ENCODE results near the gene CRK.

Gene CRK

GRCh38 chr17:1486802-1487695 is 31.0 kb upstream of the CRK start:
- DNase-seq (ENCODE audit: low read depth), result peak; percentile 75

DNA sequence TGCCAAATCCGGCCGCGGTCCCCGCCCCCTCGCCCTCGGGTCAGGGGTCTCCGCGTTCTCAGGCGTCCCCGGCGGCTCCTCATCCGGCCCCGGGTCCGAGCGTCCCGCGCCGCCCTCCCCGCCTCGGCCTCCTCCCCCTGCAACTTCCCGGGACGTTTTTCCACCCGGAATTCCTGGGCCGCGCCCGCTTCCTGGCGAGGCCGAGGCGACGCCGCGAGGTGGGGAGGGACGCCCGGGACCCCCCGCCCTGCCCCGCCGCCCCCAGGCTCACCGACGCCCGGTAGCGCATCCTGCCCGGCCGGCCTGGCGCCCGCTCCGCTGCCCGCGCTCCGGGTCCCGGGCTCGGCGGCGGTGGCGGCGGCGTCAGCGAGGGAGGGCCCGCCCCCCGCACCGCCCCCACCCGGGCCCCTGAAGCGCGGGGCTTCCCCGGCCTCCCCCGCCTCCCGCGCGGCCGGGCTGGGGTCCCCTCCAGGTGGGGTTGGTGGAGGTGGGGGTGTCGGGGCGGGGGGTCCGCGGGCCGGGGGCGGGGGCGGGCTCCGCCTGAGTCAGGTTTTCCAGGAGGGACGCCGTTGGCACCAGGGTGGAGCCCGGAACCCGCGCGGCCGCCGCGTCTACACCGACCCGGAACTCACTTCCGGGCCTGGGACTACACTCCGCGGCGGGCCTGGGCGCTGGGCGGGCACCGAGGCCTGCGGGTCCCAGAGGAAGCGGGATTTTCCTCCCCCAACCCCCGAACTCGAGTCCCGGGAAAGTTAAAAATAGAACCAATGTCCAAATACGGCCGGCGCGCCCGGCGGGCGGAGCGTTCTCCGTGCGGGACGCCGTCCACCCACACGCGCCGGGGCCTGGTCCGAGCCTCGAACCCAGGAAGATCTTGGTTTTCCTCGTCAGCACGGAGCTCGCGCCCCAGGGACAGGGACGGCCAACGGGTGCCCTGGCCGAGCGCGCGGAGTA is 29.7 kb upstream of the CRK start:
- peak; percentile 74 for DNase-seq (ENCODE audit: low read depth)

- DNase-seq (ENCODE audit: low read depth), result peak; percentile 50
Measured at GRCh38 chr17:1484676-1485422, 28.8 kb upstream of the CRK start.

GRCh38 chr17:1484060-1484535 is 28.1 kb upstream of the CRK start:
- DNase-seq (ENCODE audit: low read depth), result no peak

DNA sequence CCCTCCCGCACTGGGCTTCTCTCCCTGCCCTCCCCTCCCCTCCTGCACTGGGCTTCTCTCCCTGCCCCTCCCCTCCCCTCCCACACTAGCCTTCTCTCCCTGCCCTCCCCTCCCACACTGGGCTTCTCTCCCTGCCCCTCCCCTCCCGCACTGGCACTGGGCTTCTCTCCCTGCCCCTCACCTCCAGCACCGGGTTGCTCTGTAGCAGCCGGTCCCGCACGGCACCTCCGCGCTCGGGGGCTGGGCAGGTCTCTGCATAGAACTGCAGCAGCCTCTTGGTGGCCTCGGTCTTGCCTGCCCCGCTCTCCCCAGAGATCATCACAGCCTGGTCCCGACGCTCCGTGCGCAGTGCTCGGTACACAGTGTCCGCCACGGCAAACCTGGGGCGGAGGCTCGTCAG is 26.6 kb upstream of the CRK start:
- DNase-seq (ENCODE audit: low read depth), result no peak

DNA sequence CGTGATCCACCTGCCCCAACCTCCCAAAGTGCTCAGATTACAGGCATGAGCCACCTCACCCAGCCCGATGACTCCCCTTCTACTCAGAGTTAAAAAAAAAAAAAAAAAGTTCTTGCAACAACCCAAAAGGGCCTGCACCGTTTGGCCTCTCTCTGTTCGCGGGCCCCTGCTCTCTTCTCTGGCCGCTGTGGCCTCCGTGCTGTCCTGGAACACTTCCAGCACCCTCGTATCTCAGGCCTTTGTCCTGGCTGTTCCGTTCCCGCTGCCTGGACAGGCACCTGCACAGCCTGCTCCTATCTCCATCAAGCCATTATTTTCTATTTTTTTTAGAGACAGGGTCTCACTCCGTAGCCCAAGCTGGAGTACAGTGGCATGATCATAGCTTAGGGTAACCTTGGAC is 25.7 kb upstream of the CRK start:
- DNase-seq (ENCODE audit: low read depth), result no peak

DNA sequence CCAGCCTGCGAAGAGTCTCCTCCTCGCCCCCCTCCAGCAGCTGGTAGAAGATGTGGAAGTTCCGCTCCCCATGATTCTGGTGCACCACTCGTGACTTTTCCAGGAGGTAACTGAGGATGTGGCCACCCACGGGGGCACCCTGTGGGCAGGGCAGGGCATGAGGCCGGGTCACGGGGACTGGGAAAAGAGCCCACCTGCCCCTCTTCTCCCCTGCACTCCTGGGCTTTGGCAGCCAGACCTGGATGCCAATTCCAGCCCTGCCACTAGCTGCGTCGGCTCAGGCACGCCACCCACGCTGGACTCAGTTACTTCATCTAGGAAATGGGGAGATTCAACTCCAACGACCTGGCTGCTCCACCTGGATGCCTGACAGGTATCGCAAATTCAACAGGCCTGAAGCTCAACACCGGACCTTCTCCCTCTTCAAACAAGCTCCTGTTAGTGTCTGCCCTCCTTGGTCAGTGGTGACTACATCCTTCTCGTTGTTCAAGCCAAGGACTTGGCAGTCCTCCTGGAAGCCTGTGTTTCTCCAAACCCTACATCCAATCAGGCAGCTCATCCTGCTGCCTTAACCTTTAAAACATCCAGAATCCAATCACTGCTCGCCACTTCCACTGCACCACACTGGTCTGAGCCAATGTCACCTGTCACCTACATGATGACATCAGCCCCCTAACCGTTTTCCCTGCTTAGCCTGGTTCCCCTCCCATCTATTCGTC is 24.9 kb upstream of the CRK start:
- DNase-seq (ENCODE audit: low read depth), result no peak

DNA sequence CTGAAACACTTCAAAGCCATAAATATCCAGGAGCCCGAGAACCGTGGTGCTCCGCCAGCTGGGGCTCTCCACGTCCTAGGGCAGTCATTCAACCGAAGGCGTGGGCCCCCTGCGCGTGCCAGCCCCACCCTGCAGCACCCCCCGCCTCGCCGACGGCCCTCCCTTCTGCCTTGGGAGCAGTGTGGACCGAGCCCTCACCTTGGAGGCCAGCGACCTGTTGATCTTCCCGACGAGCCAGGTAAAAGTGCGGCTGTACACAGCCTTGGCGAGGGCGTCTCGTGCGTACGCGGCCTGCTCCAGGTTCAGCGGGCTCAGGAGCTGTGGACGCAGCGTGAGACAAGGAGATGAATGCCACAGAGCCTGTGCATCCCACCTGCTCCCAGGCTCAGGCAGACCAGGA is 22.4 kb upstream of the CRK start:
- DNase-seq (ENCODE audit: low read depth), result no peak

GRCh38 chr17:1475321-1475854 is 19.4 kb upstream of the CRK start:
- DNase-seq (ENCODE audit: low read depth), result no peak

DNA sequence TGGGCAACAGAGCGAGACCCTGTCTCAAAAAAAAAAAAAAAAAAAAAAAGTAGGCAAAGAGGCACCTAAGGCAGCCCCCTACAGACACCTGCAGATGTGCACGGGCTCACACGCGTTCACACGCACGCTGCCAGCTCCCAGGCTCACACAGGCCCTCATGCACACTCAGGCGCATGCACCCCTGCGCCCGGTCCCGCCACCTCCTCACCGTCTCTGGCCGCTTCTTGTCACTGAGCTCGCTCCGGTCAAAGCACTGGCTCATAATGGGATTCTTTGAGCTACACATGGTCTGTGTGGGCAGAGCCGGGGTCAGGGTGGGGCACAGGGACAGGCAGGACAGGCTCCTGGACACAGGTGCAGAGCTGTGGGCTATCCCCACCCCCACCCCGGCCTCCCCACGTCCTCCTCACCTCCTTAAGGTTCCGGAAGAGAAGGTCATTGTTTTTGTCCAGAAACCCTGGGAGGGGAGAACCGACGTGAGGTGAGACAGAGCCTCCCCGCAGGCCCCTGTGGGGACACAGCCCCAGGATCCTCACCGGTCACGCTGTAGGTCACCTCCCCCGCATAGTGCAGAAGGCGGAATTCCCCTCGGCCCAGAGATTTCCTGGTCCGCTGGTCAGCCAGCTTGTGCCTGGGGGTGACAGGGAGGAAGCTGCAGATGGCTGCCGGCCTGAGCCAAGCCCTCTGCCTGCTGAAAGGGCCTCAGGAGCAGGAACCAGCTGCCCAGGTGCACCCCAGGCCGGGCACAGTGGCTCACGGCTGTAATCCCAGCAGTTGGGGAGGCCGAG is 18.6 kb upstream of the CRK start:
- DNase-seq (ENCODE audit: low read depth), result no peak

GRCh38 chr17:1473841-1474240 is 17.8 kb upstream of the CRK start:
- DNase-seq (ENCODE audit: low read depth), result peak; percentile 47

DNA sequence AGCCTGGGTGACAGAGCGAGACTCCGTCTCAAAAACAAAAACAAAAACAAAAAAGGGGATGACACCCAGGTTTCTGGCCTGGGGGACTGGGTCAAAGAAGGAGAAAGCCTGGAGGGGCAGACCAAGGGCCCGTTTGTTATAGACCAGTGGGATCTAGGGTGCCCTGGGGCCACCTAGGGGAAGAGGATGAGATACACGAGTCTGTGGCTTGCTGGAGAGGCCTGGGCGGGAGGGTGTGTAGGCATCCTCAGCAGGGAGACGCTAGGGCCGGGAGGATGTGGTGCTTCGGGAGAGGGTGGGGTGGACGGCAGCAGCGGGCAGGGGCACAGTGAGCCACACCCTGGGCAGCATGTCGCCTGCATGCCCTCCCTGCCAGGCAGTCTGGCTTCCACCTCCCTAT is 17.1 kb upstream of the CRK start:
- DNase-seq (ENCODE audit: low read depth), result no peak

- DNase-seq (ENCODE audit: low read depth), result no peak
Measured at GRCh38 chr17:1471911-1472821, 16.1 kb upstream of the CRK start.

GRCh38 chr17:1471490-1471889 is 15.5 kb upstream of the CRK start:
- DNase-seq (ENCODE audit: low read depth), result no peak

DNA sequence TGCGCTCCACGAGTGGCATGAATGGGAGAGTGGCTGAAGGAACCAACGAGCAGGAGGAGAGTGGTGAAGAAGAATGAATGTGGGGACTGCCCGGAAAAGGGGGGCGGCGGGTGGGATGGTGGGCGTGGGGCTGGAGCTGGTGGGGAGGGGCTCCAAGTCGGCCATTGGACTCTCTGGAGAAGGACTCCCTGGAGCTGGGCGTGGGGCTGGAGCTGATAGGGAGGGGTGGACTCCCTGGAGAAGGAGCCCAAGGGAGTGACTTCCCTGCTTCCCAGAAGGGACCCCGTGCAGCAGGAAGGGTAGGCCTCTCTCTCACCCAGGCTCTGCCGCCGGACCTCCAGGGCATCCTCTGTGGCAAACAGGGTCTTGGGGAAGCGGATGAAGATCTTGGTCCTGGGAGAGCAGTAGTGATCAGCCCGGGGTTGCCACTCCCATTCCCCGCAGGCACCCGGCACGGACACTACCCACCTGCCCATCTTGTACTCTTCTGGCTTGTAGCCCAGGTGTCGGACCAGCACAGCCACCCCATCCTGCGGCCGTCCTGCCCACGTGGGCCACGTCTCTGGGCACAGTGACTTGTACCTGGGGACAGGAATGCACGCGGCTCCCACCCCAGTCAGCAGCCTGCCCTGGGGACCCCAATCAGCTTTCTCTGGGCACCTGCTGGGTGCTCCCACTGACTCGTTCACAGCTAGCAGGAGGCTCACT is 14.9 kb upstream of the CRK start:
- no peak for DNase-seq (ENCODE audit: low read depth)

DNA sequence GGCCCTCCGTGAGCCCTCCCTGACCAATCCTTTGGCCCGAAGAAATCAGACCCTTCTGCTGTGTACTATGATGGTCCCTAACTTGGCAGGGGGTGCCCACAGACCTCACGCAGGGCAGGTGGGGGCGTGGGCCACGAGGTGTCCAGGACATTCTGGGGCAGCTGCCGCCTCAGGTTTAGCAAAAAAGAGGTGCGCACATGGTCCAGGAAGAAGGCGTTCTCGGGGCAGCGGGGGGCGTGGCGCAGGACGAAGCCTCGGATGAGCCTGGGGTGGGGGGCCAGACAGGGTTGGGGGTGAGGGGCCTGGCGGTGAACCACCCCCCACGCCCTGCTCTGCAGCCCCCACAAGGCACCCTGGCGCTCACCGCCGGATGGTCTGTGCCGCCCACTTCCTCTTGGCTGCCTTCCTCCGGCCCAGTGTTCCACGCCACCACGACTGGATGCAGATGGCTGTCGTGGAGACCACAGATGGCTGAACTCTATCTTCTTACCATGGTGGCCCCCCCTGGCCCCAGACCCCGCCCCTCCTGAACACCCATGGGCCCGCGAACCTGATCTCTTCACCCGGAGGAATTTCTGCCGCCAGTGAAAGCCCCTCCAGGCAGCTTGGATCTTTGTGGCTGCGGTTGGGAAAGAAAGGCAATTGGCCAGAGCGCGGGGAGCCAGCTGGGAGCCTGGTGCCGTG is 14.2 kb upstream of the CRK start:
- DNase-seq (ENCODE audit: low read depth), result no peak

- DNase-seq (ENCODE audit: low read depth), result no peak
Measured at GRCh38 chr17:1469231-1469852, 13.3 kb upstream of the CRK start.
